Spleen (tissue), 11 donors: ENCODE data around the gene HSPBP1. TPM values are rescaled to one million over a fixed set of nuclear protein-coding genes. Genes with fewer than 3 reads are reported as not detected.

Source experiments
- DNase-seq: peaks from one replicate; pipeline ENCODE4 v3.0.0-alpha.2; 2020
- H3K27ac ChIP-seq, 8 donors: fragments of 200-600 bp; sonication (generic) in 7 of 8; 1 replicate in 4 of 8; 2 replicates in 4 of 8; pipeline versions ENCODE4 v1.5.0 to v1.8.0; 2016 to 2021; ENCODE audit warnings: inconsistent platforms in 4 of 8, mild to moderate bottlenecking in 4 of 8, moderate library complexity in 1 of 8
- H3K27me3 ChIP-seq, 7 donors: fragments of 200-600 bp; sonication (generic) in 6 of 7; replicated peaks in 1 of 7; 1 replicate in 4 of 7; 2 replicates in 3 of 7; pipeline versions ENCODE4 v1.5.0 to v1.8.0; 2016 to 2021; ENCODE audit warnings: inconsistent platforms in 3 of 7, mild to moderate bottlenecking in 1 of 7
- H3K36me3 ChIP-seq, 6 donors: fragments of 200-600 bp; sonication (generic) in 5 of 6; 1 replicate in 4 of 6; 2 replicates in 2 of 6; pipeline versions ENCODE4 v1.5.0 to v1.8.0; 2016 to 2021; ENCODE audit warnings: inconsistent platforms in 2 of 6
- H3K4me1 ChIP-seq, 6 donors: fragments of 200-600 bp; sonication (generic) in 5 of 6; 1 replicate in 3 of 6; 2 replicates in 3 of 6; pipeline versions ENCODE4 v1.5.0 to v1.8.0; 2016 to 2021; ENCODE audit warnings: inconsistent platforms in 3 of 6
- H3K4me3 ChIP-seq, 8 donors: fragments of 200-600 bp; sonication (generic) in 7 of 8; 1 replicate in 4 of 8; 2 replicates in 4 of 8; pipeline versions ENCODE4 v1.5.0 to v1.8.0; 2016 to 2021; ENCODE audit warnings: inconsistent platforms in 4 of 8, mild to moderate bottlenecking in 4 of 8, moderate library complexity in 2 of 8
- H3K9me3 ChIP-seq, 8 donors: fragments of 200-600 bp; sonication (generic) in 7 of 8; 1 replicate in 4 of 8; 2 replicates in 4 of 8; pipeline versions ENCODE4 v1.5.0 to v1.8.0; 2016 to 2021; ENCODE audit warnings: inconsistent platforms in 4 of 8
- POLR2A ChIP-seq, 3 donors: fragments of 450-650 bp; IDR thresholded peaks; one replicate each; pipeline ENCODE4 v1.5.1; 2017; ENCODE audit warnings: antibody characterized with exemption in 3 of 3, mild to moderate bottlenecking in 1 of 3
- POLR2AphosphoS5 ChIP-seq, 3 donors: sonication (generic); formaldehyde crosslinking; IDR thresholded peaks; one replicate each; pipeline ENCODE4 v1.5.1; 2017; ENCODE audit warnings: antibody characterized with exemption in 3 of 3
- WGBS, 5 donors: extraction: QIAGEN DNeasy Blood & Tissue Kit in 3 of 5; methylation state at CpG; one replicate each; pipeline versions ENCODE4 v1.1.5 to v1.1.7; 2013 to 2018; 5-methylcytosine and 5-hydroxymethylcytosine counted together
- intact Hi-C: fragments of 100-400 bp; cut with DNase I; formaldehyde crosslinking; loops from one replicate; pipeline ENCODE4 v1.15.0; 2023; ENCODE audit warnings: low total_unique reads
- polyA plus RNA-seq, 3 donors: library from polyadenylated mRNA; stranded (reverse); fragments of 200-250 nt; gene quantifications; one replicate each; pipeline ENCODE4 v1.2.1, GENCODE V29; 2013
- total RNA-seq, 7 donors: library from RNA; depleted of rRNA in 3 of 7; stranded (reverse); fragments of >200 nt in 3 of 7; fragmentation: NEBNext Ultra II Directional in 4 of 7; extraction: Animal tissue kit (Norgen Biotek cat#: 25700) in 4 of 7; gene quantifications; one replicate each; pipeline versions ENCODE4 v1.1.0 to v1.2.1, GENCODE V29; 2016 to 2021
- TF ChIP-seq, protein P1 (sequence below), 11 experiments: fragments of 200-600 bp in 7 of 11; fragments of 450-650 bp in 4 of 11; sonication (generic) in 4 of 11; IDR thresholded peaks in 8 of 11; conservative IDR thresholded peaks in 3 of 11; 1 replicate in 7 of 11; 2 replicates in 4 of 11; pipeline versions ENCODE4 v1.4.0 to v1.8.0; 2016 to 2021; ENCODE audit warnings: antibody characterized with exemption in 11 of 11, inconsistent platforms in 4 of 11, mild to moderate bottlenecking in 1 of 11
- donor health status: healthy with polysubstance abuse.
- donor health status: DM: no; HTN: no; CAD: no; lungs with moderate emphysema.
- donor health status: DM: no; HTN: no; CAD: no.
- donor health status: Bipolar disorder and iron deficiency.
- donor health status: healthy.
- donor health status: DM: no; HTN: no; CAD: no.
- donor health status: DM: yes; HTN: yes; CAD: no.

The HSPBP1 gene
- total and polyA plus RNA-seq, 10 donors = 14.2 to 27.0 (median 18.4) TPM

DNA sequence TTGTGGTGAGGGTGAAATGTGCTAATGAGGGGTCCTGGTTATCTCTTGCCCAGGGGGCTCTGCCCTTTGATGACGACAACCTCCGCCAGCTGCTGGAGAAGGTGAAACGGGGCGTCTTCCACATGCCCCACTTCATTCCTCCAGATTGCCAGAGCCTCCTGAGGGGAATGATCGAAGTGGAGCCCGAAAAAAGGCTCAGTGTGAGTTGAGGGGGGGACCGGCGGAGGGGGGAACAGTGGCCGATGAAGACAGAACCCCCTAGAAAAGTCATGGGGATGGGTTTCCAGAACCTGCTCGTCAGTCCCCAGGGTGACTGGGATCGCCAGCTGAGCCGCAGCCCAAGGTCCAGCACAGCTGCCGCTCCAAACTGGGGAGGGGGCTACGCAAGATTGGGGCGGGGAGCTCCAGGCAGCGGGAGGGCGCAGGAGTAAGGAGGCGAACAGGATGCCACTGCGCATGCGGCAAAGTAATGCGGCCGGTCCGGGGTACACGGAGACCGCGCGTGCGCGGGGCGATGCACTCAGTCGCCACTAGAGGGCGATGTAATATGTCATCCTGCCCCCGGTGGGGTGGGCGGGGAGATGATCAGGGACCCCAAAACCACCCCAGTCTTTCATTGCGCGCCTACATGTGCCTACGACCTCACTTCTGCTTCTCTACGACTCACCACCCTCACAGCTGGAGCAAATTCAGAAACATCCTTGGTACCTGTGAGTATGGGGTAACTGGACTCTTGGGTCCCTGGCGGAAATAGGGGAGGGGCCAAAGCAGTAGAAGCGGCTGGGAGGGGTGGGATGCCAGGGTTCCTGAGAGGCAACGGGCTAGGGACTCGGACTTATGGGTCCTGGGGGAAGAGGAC, 21.8 kb upstream of the HSPBP1 start:
- peak overlapping the region in 6 of 8 donors; percentile 43 to 77 (median 60) for H3K27ac ChIP-seq
- DNase-seq = peak; percentile 97
- H3K36me3 ChIP-seq = peaks cover 0 to 6% (median 0%) of the 10 kb centered on the region in 6 donors
- 11 to 19% (median 12%) methylated on average over 28 to 42 of the region's 42 CpGs for WGBS, 5 donors
- TF ChIP-seq POLR2A (IDR thresholded peaks at IDR 0.05) (no peak), POLR2AphosphoS5 (IDR thresholded peaks at IDR 0.05) (peak; percentile 62 to 84 (median 75))
- TF ChIP-seq, protein P1, sequence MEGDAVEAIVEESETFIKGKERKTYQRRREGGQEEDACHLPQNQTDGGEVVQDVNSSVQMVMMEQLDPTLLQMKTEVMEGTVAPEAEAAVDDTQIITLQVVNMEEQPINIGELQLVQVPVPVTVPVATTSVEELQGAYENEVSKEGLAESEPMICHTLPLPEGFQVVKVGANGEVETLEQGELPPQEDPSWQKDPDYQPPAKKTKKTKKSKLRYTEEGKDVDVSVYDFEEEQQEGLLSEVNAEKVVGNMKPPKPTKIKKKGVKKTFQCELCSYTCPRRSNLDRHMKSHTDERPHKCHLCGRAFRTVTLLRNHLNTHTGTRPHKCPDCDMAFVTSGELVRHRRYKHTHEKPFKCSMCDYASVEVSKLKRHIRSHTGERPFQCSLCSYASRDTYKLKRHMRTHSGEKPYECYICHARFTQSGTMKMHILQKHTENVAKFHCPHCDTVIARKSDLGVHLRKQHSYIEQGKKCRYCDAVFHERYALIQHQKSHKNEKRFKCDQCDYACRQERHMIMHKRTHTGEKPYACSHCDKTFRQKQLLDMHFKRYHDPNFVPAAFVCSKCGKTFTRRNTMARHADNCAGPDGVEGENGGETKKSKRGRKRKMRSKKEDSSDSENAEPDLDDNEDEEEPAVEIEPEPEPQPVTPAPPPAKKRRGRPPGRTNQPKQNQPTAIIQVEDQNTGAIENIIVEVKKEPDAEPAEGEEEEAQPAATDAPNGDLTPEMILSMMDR (IDR thresholded peaks at IDR 0.05 in 8 of 11, conservative IDR thresholded peaks at IDR 0.05 in 3 of 11) = peak; percentile 96 to 100 (median 99)
- H3K4me3 ChIP-seq = peak overlapping the region; percentile 18 to 69 (median 30)
- peaks cover 0 to 10% (median 0%) of the 10 kb centered on the region in 7 donors for H3K27me3 ChIP-seq
- peaks cover 0 to 18% (median 12%) of the 10 kb centered on the region in 6 donors for H3K4me1 ChIP-seq
- intact Hi-C loops = no loop called here
- H3K9me3 ChIP-seq = no peaks in the 10 kb centered on the region

DNA sequence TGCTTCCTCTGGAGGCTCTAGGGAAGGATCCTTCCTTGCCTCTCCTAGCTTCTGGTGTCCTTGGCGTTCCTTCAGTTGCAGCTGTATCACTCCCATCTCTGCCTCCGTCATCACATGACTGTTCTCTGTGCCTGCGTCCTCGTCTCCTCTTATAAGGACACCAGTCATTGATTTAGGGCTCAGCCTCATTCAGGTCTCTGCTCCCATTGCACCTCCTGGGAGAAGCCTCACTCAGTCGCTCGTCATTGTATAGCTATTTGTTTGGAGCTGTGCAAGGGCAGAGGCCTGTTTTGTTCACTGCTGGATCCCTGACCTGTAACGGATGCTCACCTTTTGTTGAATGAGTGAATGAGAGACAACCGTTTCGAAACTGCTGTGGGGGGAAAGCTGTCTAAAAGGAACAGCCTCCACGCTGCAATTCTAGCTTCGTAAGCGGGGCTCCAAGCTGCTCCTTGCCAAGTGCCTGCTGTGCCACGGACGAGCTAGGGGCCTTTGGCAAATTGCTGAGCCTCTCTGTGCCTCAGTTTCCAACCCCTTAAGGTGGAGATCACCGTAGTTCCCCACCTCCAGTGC, 21.1 kb upstream of the HSPBP1 start:
- Histone ChIP-seq H3K4me1 (peaks cover 0 to 18% (median 12%) of the 10 kb centered on the region in 6 donors), H3K4me3 (peak overlapping the region in 3 of 8 donors; percentile 39 to 69 (median 40)), H3K36me3 (no peaks in the 10 kb centered on the region), H3K9me3 (no peaks in the 10 kb centered on the region), H3K27ac (no peak overlapping the region), H3K27me3 (peaks cover 0 to 10% (median 0%) of the 10 kb centered on the region in 7 donors)
- TF ChIP-seq, protein P1 (IDR thresholded peaks at IDR 0.05 in 8 of 11, conservative IDR thresholded peaks at IDR 0.05 in 3 of 11) = no peak
- DNase-seq = no peak
- intact Hi-C loops = no loop called here
- 77 to 83% (median 81%) methylated on average over 15 of the region's 15 CpGs for WGBS, 5 donors

DNA sequence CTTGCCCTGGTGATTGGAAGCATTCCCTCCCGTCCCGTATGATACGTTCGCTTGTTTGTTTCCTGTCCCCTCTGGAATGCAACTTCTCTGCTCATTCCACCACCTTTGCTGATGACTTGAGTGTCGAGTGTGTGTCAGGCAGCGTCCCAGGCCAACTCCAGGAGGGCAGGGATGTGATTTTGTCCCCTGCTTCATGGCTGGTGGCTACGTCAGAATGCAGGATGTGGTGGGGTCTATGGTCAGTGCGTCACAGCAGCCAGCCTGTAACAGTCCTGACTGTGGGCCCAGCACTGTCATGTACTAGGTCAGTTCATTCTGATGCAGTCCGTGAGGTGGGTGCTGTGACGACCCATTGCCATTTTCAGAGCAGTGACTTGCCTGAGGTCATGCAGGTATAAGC, 20.1 kb upstream of the HSPBP1 start:
- H3K27me3 ChIP-seq = peaks cover 0 to 10% (median 0%) of the 10 kb centered on the region in 7 donors
- H3K27ac ChIP-seq = no peak overlapping the region
- H3K4me3 ChIP-seq = no peak overlapping the region
- peaks cover 0 to 18% (median 12%) of the 10 kb centered on the region in 6 donors for H3K4me1 ChIP-seq
- intact Hi-C loops = loop anchor here (10.0 kb wide), 1 partner anchor 115 kb away; no protein-coding TSS in a partner anchor
- whole genome bisulfite sequencing, 5 donors = 86 to 94% (median 88%) methylated on average over 8 to 10 of the region's 10 CpGs
- H3K36me3 ChIP-seq = no peaks in the 10 kb centered on the region
- no peak for DNase-seq
- H3K9me3 ChIP-seq = no peaks in the 10 kb centered on the region
- TF ChIP-seq POLR2AphosphoS5 (IDR thresholded peaks at IDR 0.05) (no peak), POLR2A (IDR thresholded peaks at IDR 0.05) (no peak)
- TF ChIP-seq, protein P1 (IDR thresholded peaks at IDR 0.05 in 8 of 11, conservative IDR thresholded peaks at IDR 0.05 in 3 of 11) = no peak

DNA sequence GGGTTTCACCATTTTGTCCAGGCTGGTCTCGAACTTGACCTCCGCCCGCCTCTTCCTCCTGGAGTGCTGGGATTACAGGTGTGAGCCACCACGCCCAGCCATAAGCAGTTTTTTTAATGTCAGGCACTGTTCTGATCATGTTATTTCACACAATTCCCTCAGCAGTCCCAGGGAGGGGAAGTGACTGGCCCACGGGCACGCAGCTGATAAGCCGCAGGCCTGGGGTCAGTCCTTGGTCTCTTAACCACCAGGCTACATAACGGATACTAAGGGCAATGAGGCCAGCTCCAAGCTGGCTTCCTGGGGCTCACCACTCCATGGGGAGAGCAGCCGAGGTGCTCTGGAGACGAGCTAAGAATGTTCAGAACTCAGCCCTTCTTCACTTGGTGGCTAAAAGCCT, 17.4 kb upstream of the HSPBP1 start:
- 72 to 89% (median 79%) methylated on average over 10 of the region's 10 CpGs for WGBS, 5 donors
- DNase-seq = no peak
- peaks cover 0 to 12% (median 10%) of the 10 kb centered on the region in 6 donors for H3K4me1 ChIP-seq
- no peaks in the 10 kb centered on the region for H3K36me3 ChIP-seq
- no peaks in the 10 kb centered on the region for H3K9me3 ChIP-seq
- H3K27me3 ChIP-seq = peaks cover 0 to 10% (median 0%) of the 10 kb centered on the region in 7 donors
- no peak overlapping the region for H3K27ac ChIP-seq
- no peak for TF ChIP-seq POLR2A (IDR thresholded peaks at IDR 0.05)
- TF ChIP-seq, protein P1 (IDR thresholded peaks at IDR 0.05 in 8 of 11, conservative IDR thresholded peaks at IDR 0.05 in 3 of 11) = no peak
- TF ChIP-seq POLR2AphosphoS5 (IDR thresholded peaks at IDR 0.05) = no peak
- no peak overlapping the region for H3K4me3 ChIP-seq
- intact Hi-C loops = loop anchor here (10.0 kb wide), 1 partner anchor 118 kb away; no protein-coding TSS in a partner anchor
